IPS DF 4.7 (cell line): ENCODE measurements around the gene ASPSCR1.
"Not testable (repeated sequence)": the region's sequence is repeated elsewhere in the genome, so short reads cannot be mapped to it uniquely, and the experiment has no call there.

ENCODE experiments used
- DNase-seq: peaks from one replicate; pipeline ENCODE4 v3.0.0-alpha.2; 2013; ENCODE audit warnings: low spot score; ENCODE audit errors: extremely low read depth

ASPSCR1 gene

GRCh38 chr17:81980707-81981343 is 3.4 kb downstream of the ASPSCR1 start:
- DNase-seq = no peak

GRCh38 chr17:81981511-81981910 is 4.1 kb downstream of the ASPSCR1 start:
- DNase-seq = not testable (repeated sequence)

GRCh38 chr17:81983011-81983638 is 5.7 kb downstream of the ASPSCR1 start:
- no peak for DNase-seq

GRCh38 chr17:81983639-81984373 is 6.4 kb downstream of the ASPSCR1 start:
- no peak for DNase-seq

- DNase-seq = no peak
These were observed 7.5 kb downstream of the ASPSCR1 start for GRCh38 chr17:81984773-81985410.

- DNase-seq = no peak
These were observed 9.2 kb downstream of the ASPSCR1 start for GRCh38 chr17:81986606-81987005.

- DNase-seq = no peak
These were observed 9.8 kb downstream of the ASPSCR1 start for GRCh38 chr17:81987161-81987770.

- no peak for DNase-seq
These were observed 13.6 kb downstream of the ASPSCR1 start for GRCh38 chr17:81990836-81991683.

- DNase-seq = no peak
These were observed 14.4 kb downstream of the ASPSCR1 start for GRCh38 chr17:81991684-81992305.

- no peak for DNase-seq
These were observed 15.1 kb downstream of the ASPSCR1 start for GRCh38 chr17:81992306-81993102.

GRCh38 chr17:81993729-81994592 is 16.5 kb downstream of the ASPSCR1 start:
- no peak for DNase-seq

- no peak for DNase-seq
These were observed 17.4 kb downstream of the ASPSCR1 start for GRCh38 chr17:81994593-81995462.

GRCh38 chr17:81995463-81996231 is 18.2 kb downstream of the ASPSCR1 start:
- DNase-seq = no peak

GRCh38 chr17:81996232-81996756 is 18.9 kb downstream of the ASPSCR1 start:
- DNase-seq = no peak

GRCh38 chr17:81996757-81997441 is 19.5 kb downstream of the ASPSCR1 start:
- DNase-seq = no peak

- DNase-seq = no peak
These were observed 20.8 kb downstream of the ASPSCR1 start for GRCh38 chr17:81998212-81998611.
